K562 (cell line): ENCODE measurements around the gene BAG1. TPM values are rescaled to one million over a fixed set of nuclear protein-coding genes. Genes with fewer than 3 reads are reported as not detected.

Experiments used
- BMI1 ChIP-seq: fragments of 150-350 bp; IDR thresholded peaks from 2 replicates; pipeline ENCODE4 v1.6.1; 2014; ENCODE audit warnings: low read length
- E2F4 ChIP-seq: sonication (generic); formaldehyde crosslinking; IDR thresholded peaks from 2 replicates; pipeline ENCODE4 v1.8.0; 2022; ENCODE audit warnings: mild to moderate bottlenecking, low read depth, missing genetic modification reagents
- EHMT2 ChIP-seq: fragments of 450-650 bp; IDR thresholded peaks from 2 replicates; pipeline ENCODE4 v1.6.1; 2018; ENCODE audit warnings: antibody characterized with exemption
- ETV6 ChIP-seq, 3 experiments: fragments of 150-350 bp in 1 of 3; sonication (generic) in 1 of 3; formaldehyde crosslinking in 1 of 3; IDR thresholded peaks; 2 replicates each; pipeline versions ENCODE4 v1.6.1 to v1.8.0; 2014 to 2022; ENCODE audit warnings: borderline replicate concordance in 2 of 3, low read depth in 2 of 3, antibody characterized with exemption in 1 of 3, low read length in 1 of 3, mild to moderate bottlenecking in 1 of 3, missing genetic modification reagents in 1 of 3
- FOXA1 ChIP-seq: fragments of 450-650 bp; IDR thresholded peaks from 2 replicates; pipeline ENCODE4 v1.6.1; 2016; ENCODE audit warnings: mild to moderate bottlenecking, borderline replicate concordance
- HLTF ChIP-seq: fragments of 450-650 bp; IDR thresholded peaks from 2 replicates; pipeline ENCODE4 v1.6.1; 2016
- MCM3 ChIP-seq: fragments of 450-650 bp; IDR thresholded peaks from 2 replicates; pipeline ENCODE4 v1.6.1; 2016
- NFXL1 ChIP-seq: fragments of 450-650 bp; formaldehyde crosslinking; IDR thresholded peaks from 2 replicates; pipeline ENCODE4 v1.4.0; 2021; ENCODE audit warnings: mild to moderate bottlenecking
- NR1H2 ChIP-seq: sonication (generic); formaldehyde crosslinking; IDR thresholded peaks from 2 replicates; pipeline ENCODE4 v1.4.0; 2020; ENCODE audit warnings: mild to moderate bottlenecking, missing genetic modification reagents
- PREB ChIP-seq: sonication (generic); formaldehyde crosslinking; IDR thresholded peaks from 2 replicates; pipeline ENCODE4 v1.8.1; 2023; ENCODE audit warnings: mild to moderate bottlenecking, missing genetic modification reagents
- RAD21 ChIP-seq, 2 experiments: fragments of 250-450 bp in 1 of 2; fragments of 450-650 bp in 1 of 2; sonication (Bioruptor Pico) in 1 of 2; formaldehyde crosslinking in 1 of 2; IDR thresholded peaks in 1 of 2; conservative IDR thresholded peaks in 1 of 2; 2 replicates each; pipeline versions ENCODE4 v1.4.0 to v1.8.0; 2020 to 2022; ENCODE audit warnings: mild to moderate bottlenecking in 2 of 2, moderate library complexity in 1 of 2
- RCOR1 ChIP-seq, 2 experiments: IDR thresholded peaks; 2 replicates each; pipeline ENCODE4 v1.6.1; 2012; ENCODE audit warnings: low read depth in 2 of 2, low read length in 2 of 2, borderline replicate concordance in 1 of 2, improper control_type of control experiment in 1 of 2
- TAF15 ChIP-seq: fragments of 200-400 bp; formaldehyde crosslinking; IDR thresholded peaks from 2 replicates; pipeline ENCODE4 v1.6.1; 2017; ENCODE audit warnings: mild to moderate bottlenecking, low read depth, low read length, moderate library complexity
- ZKSCAN3 ChIP-seq: fragments of 250-450 bp; sonication (Bioruptor Pico); IDR thresholded peaks from 2 replicates; pipeline ENCODE4 v1.4.0; 2020
- ZNF184 ChIP-seq: sonication (generic); formaldehyde crosslinking; IDR thresholded peaks from 2 replicates; pipeline ENCODE4 v1.5.0; 2020; ENCODE audit warnings: missing genetic modification reagents
- ZNF695 ChIP-seq: fragments of 450-650 bp; formaldehyde crosslinking; IDR thresholded peaks from 2 replicates; pipeline ENCODE4 v1.4.0; 2020; ENCODE audit warnings: mild to moderate bottlenecking, moderate library complexity
- polyA plus RNA-seq, 8 experiments: library from polyadenylated mRNA; depleted of rRNA in 4 of 8; stranded (reverse) in 5 of 8; unstranded in 3 of 8; fragments of >200 nt; fragmentation: Nextera tagmentation in 2 of 8; fragmentation: Illumina TruSeq in 1 of 8; extraction: Ambion mirVana in 2 of 8; extraction: Trizol in 1 of 8; gene quantifications; 2 replicates each; pipeline versions ENCODE4 v1.2.1 to v1.2.3, GENCODE V29; 2011 to 2014; ENCODE audit warnings: inconsistent platforms in 1 of 8, missing spikeins in 1 of 8
- total RNA-seq, 7 experiments: library from RNA; depleted of rRNA in 6 of 7; stranded (reverse); fragments of >200 nt in 6 of 7; fragmentation: Illumina TruSeq in 2 of 7; extraction: Trizol in 2 of 7; gene quantifications; 2 replicates each; pipeline versions ENCODE4 v1.2.1 to v1.2.3, GENCODE V29; 2011 to 2021; ENCODE audit warnings: low replicate concordance in 1 of 7
- TF ChIP-seq, protein P1 (sequence below): IDR thresholded peaks from 2 replicates; pipeline ENCODE4 v1.6.1; 2011; ENCODE audit warnings: borderline replicate concordance, low read depth, mild to moderate bottlenecking, moderate library complexity, low read length; ENCODE audit not compliant: insufficient read depth, poor library complexity, severe bottlenecking
- TF ChIP-seq, protein P2 (sequence below), 2 experiments: fragments of 450-650 bp; IDR thresholded peaks; 2 replicates each; pipeline ENCODE4 v1.6.1; 2016
- TF ChIP-seq, protein P3 (sequence below), 2 experiments: fragments of 450-650 bp; conservative IDR thresholded peaks; 2 replicates each; pipeline ENCODE4 v1.6.1; 2017; ENCODE audit warnings: mild to moderate bottlenecking in 2 of 2, moderate library complexity in 2 of 2

BAG1 gene
- total and polyA plus RNA-seq, 9 of the 15 experiments (the other 6 are each of a cell fraction or from before 2014, with no cell fraction given): 9.7 to 106 (median 56.9) TPM

DNA sequence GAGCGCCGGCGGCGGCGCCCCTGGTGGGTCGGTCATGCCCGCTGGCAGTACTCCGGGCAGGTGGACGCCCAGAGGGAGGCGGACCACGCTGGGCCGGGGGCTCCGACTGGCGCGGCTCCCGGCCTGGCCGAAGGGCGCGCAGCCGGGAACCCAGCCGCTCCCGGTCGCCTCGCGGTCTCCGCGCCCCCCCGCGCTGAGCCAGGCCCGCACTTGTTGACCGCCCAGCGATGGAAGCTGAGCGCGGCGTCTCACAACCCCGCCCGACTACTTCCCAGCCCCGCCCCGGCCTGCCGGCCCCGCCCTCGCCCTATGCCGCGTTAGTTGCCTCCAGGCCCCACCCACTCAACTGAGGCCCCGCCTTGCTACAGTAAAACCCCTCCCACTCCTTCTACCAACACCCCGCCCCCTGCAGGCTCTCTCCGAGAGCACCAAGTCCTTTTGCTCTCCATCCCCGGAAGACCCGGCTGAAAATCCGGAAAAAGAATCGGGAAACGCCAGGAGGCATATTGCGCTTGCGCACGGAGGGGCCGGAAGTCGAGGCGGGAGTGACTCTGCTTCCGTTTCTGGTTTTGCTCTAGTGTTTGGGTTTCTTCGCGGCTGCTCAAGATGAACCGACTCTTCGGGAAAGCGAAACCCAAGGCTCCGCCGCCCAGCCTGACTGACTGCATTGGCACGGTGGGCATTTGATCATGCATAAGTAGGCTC, at the start of gene BAG1, which contains the start of gene CHMP5 (continued):
- no peak for TF ChIP-seq RAD21 (CRISPR knock-in tag; conservative IDR thresholded peaks at IDR 0.05 in 1 of 2, IDR thresholded peaks at IDR 0.05 in 1 of 2)
- TF ChIP-seq ZNF695 (CRISPR knock-in tag): no peak
- no peak for TF ChIP-seq HLTF
- no peak for TF ChIP-seq TAF15
- no peak for TF ChIP-seq PREB (CRISPR knock-in tag)
- TF ChIP-seq ZKSCAN3 (CRISPR knock-in tag): no peak
- TF ChIP-seq ZNF184 (CRISPR knock-in tag): no peak
- no peak for TF ChIP-seq NR1H2 (CRISPR knock-in tag)
- no peak for TF ChIP-seq MCM3
- TF ChIP-seq, protein P1, sequence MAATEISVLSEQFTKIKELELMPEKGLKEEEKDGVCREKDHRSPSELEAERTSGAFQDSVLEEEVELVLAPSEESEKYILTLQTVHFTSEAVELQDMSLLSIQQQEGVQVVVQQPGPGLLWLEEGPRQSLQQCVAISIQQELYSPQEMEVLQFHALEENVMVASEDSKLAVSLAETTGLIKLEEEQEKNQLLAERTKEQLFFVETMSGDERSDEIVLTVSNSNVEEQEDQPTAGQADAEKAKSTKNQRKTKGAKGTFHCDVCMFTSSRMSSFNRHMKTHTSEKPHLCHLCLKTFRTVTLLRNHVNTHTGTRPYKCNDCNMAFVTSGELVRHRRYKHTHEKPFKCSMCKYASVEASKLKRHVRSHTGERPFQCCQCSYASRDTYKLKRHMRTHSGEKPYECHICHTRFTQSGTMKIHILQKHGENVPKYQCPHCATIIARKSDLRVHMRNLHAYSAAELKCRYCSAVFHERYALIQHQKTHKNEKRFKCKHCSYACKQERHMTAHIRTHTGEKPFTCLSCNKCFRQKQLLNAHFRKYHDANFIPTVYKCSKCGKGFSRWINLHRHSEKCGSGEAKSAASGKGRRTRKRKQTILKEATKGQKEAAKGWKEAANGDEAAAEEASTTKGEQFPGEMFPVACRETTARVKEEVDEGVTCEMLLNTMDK: peak; percentile 65
- TF ChIP-seq ETV6 (IDR thresholded peaks at IDR 0.05; ENCODE audit: borderline replicate concordance in 1 of 2, low read depth in 2 of 2, low read length in 1 of 2): peak in 1 of 2 experiments; percentile 34; a peak in 1 of 4 replicates
- TF ChIP-seq ETV6 (CRISPR knock-in tag; IDR thresholded peaks at IDR 0.05; ENCODE audit: borderline replicate concordance): no peak
- no peak for TF ChIP-seq BMI1
- 0 out of 4 replicates have a peak, but pooled peaks of 1 of the 2 experiments have one; percentile 35 for TF ChIP-seq RCOR1 (IDR thresholded peaks at IDR 0.05; ENCODE audit: borderline replicate concordance in 1 of 2, low read depth in 2 of 2, low read length in 2 of 2)
- TF ChIP-seq, protein P2, sequence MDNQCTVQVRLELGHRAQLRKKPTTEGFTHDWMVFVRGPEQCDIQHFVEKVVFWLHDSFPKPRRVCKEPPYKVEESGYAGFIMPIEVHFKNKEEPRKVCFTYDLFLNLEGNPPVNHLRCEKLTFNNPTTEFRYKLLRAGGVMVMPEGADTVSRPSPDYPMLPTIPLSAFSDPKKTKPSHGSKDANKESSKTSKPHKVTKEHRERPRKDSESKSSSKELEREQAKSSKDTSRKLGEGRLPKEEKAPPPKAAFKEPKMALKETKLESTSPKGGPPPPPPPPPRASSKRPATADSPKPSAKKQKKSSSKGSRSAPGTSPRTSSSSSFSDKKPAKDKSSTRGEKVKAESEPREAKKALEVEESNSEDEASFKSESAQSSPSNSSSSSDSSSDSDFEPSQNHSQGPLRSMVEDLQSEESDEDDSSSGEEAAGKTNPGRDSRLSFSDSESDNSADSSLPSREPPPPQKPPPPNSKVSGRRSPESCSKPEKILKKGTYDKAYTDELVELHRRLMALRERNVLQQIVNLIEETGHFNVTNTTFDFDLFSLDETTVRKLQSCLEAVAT (IDR thresholded peaks at IDR 0.05): no peak
- no peak for TF ChIP-seq E2F4 (CRISPR knock-in tag)
- no peak for TF ChIP-seq FOXA1
- no peak for TF ChIP-seq NFXL1 (CRISPR knock-in tag)
- TF ChIP-seq, protein P3, sequence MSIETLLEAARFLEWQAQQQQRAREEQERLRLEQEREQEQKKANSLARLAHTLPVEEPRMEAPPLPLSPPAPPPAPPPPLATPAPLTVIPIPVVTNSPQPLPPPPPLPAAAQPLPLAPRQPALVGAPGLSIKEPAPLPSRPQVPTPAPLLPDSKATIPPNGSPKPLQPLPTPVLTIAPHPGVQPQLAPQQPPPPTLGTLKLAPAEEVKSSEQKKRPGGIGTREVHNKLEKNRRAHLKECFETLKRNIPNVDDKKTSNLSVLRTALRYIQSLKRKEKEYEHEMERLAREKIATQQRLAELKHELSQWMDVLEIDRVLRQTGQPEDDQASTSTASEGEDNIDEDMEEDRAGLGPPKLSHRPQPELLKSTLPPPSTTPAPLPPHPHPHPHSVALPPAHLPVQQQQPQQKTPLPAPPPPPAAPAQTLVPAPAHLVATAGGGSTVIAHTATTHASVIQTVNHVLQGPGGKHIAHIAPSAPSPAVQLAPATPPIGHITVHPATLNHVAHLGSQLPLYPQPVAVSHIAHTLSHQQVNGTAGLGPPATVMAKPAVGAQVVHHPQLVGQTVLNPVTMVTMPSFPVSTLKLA (conservative IDR thresholded peaks at IDR 0.05): no peak; a peak in 1 of 4 replicates
- TF ChIP-seq EHMT2: no peak
